Ammon's horn (tissue), 1 donor: ENCODE results near the gene ADCY1.

Source experiments
- DNase-seq: peaks from one replicate; pipeline ENCODE4 v3.0.0-alpha.2; 2016; ENCODE audit warnings: low spot score

The ADCY1 gene

DNA sequence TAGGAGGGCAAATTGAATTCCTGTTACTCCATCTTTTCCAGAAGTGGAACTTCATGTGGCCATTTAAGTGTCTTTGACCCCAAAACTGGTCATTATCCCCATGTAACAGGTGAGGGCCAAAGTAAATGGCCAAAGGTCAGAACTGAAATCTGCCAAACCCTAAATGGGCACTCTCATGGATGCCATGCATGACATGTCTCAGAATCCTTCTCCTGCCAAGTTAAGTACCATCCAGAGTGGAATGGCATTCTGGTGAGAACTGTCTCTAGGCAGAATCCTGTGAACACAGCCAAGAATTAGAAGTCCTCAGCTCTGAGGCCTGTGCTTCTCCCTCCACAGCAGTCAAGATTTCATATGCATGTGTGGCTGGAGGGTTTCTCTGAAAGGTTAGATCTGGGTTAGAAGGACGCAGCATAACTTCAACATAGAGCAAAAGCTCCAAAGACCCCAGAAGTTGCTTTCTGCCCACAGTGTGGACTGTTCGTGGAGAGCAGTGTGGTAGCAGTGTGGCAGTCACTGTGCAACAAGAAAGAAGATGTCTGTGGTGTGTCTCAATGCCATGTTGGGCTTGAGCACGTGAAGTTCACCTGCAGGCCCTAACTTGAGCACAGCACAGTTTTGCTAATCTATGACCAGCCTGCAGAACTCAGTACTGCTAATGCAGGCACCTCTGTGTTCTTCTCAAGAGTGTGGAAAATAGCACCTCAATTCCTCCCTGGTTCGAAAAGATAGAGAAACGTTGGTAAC lies 121.3 kb downstream of the ADCY1 start:
- DNase-seq: no peak

DNA sequence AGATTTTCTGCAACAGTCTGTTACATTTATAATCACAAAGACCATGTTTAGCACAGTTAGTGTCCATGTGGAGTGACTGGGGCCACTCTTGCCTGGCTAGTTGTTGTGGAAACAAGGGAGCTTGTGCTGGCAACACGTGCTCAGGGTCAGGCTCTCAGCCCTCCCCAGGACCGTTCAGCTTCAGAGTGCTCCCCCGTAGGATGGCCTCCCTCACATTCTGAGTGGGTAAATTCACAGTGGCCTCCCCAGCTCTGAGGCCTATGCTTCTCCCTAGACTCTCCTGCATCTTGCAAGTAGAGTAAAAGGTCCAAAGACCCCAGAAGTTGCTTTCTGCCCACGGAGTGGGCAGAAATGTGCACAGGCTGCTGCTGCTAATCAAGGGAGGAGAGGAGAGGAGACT lies 122.3 kb downstream of the ADCY1 start:
- DNase-seq: no peak

DNA sequence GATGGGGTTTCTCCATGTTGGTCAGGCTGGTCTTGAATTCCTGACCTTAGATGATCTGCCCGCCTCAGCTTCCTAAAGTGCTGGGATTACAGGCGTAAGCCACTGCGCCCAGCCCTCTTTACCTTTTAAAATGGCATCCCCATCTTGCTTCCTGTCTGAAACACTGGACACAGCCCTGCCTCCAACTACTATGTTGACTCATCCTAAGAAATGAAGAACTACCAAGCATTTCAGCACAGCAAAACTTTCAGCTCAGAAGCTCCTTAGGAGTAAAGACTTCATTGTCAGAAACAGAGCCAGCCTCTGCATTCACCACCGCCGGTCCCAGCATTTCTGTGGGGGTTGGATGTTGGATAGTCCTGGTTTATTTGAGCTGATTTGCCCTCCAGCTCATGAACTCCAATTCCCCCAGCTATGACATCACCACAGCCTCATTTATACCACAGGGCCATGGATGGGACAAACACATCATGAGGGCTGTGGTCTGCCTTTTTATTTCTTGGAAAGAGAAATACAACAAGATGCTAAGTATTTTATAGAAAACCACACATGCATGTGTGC lies 123.5 kb downstream of the ADCY1 start:
- no peak for DNase-seq

DNA sequence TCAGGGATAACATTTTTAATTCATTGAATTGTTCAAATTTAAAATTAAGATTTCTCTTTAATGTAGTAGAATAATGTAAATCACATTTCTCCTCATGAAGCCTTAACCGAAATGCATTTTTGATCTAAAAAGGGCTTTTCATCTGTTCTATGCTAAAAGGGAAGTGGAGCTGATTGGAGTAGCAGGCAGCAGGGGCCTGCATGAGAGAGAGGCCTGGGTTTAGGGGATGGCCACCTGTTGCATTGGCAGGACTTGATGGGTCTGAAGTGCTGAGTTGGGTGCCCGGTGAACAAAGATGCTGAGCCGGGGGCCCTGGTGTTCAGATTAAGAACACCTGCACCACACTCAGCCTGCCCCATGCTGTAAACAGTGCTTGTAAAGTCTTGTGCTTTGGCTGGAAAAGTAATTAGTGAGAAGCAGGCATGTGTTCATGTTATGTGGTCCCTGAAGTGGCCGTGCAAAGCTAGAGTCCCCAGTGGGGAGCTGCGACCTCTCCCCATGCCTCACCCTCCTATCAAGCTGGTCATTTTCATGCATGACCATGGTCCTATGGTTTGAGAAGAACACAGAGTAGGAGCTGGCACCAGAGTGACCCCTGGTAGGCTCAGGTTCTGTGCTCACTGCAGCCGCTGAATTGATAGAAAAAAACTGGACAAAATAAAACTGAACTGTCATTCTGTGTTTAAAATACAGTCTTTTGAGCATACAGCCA lies 124.3 kb downstream of the ADCY1 start:
- DNase-seq: no peak

DNA sequence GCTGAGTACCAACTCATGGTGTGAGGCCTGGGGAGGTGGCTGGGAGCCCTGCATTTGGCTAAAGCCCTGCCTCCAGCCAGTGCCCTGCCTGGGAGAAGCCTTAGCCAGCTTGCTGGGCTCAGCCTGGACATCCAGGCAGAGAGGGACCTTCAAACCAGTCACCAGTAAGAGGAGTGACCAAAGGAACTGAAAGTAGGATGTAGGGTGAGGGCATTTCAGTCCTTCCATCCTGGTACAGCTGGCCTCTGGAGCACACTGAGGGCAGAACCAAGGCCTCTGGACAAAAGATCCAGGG lies 124.8 kb downstream of the ADCY1 start:
- no peak for DNase-seq

DNA sequence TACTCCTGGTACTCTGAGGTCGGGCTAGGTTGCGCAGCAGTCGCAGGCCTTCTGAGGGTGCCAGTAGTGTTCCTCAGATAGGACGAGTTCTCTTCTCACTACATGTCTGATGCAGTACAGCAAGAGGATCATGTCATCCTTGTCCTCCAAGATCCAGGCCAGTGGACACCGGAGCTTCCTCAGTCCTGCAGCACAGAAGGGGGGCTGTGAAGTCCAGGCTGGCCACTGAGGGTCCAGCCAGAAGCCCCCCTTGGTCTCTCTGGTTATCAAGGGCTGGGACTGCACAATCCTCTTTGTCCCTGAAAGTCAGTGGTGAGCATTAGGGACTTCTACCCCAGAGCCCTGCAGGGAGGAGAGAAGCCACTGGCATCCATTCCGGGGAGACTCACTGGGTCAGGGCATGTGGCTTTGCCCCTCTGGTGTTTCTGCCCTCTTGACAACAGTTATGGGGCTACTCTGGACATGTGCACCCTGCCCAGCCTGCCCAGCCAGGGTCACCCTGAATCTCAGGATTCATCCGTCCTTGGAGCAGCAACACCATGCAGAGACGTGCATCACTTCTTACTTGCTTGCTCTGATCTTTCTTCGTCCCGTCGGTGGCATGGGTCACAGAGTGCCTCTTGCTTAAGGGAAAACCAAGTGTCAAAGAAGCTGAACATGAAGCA lies 125.7 kb downstream of the ADCY1 start:
- DNase-seq: no peak

DNA sequence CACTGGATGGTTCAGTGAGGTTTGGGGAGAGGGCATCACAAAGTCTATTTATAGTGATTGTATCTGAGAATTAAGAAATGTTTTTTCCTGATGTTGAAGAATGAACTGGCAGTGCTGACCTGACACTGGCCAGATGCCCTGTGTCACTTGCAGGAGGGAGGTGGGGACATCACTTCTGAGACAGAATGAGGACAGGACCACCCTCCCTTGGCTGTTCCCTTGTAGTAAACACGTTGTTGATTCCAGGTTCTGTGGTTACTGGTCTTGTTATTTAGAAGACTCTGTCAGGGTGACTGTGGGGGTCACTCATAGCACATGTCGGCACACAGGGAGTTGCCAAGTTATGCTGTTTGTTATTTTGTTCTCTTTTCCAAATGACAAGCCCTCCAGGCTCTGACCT lies 126.4 kb downstream of the ADCY1 start:
- DNase-seq: no peak

DNA sequence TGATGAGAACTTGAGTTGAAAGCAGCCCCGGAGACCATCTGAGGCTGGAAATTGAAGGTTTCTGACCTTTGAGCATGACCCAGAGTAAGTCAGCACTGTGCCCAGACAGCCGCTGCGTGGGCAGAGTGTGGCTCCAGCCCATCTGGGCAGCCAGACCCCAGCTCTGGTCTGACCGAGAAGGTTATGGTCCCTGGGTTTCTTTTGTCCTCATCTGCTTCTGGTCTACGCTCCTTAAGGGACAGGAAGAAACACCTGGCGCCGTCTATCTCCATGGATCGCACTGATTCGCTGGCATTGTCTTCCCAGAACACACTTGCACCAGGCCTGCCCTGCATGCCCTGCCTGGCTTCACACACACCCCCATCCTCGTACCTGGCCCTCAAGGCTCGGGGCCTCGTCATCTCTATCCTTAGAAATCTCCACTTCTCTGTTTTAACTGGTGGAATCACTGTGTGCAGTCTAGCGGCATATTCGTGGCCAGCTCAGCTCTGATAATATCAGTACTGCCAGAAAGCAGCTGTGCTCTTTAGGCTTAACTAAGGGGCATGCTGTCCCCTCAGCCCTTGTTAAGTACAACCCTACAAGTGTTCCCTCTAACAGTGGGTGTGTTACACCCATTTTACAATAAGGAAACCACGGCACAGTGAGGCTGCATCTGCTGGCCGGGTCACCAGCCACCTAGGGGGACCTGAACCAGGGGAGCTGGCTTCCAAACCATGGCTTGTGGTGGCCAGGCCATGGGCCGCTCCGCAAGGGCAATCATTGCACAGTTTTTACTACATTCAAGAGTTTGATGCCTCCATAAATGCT lies 127.7 kb downstream of the ADCY1 start:
- DNase-seq: no peak

DNA sequence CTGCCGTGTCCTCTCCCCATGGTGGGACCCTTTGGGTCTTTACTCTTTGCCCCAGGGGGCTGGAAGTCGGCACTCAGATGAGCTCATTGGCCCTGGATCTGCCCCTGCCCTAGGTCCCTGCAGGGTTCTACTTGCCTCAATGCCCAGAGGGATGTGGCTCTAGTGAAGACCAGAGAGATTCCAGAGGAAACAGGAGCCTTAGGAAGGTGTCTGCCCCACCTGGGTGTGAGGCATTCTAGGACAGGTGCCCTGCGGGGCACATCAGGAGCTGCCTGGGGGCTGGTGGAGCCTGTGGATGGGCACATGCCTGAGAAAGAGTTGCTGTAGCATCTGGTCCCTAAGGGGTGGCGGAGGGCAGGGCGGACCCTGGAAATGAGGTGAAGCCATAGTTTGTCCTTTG lies 128.6 kb downstream of the ADCY1 start:
- DNase-seq: no peak

DNA sequence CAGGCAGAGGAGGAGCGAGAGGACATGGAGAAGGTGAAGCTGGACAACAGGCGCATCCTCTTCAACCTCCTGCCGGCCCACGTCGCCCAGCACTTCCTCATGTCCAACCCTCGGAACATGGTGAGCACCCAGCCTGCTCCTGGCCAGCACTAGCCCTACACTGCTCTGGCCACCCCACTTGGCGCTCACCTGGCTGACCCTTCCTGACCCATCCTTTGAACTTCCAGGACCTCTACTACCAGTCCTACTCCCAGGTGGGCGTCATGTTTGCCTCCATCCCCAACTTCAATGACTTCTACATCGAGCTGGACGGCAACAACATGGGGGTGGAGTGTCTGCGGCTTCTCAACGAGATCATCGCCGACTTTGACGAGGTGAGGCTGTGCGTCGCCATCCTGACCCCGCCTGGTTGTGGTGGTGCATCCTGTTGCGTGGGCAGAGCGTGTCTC lies 129.2 kb downstream of the ADCY1 start:
- DNase-seq: no peak

DNA sequence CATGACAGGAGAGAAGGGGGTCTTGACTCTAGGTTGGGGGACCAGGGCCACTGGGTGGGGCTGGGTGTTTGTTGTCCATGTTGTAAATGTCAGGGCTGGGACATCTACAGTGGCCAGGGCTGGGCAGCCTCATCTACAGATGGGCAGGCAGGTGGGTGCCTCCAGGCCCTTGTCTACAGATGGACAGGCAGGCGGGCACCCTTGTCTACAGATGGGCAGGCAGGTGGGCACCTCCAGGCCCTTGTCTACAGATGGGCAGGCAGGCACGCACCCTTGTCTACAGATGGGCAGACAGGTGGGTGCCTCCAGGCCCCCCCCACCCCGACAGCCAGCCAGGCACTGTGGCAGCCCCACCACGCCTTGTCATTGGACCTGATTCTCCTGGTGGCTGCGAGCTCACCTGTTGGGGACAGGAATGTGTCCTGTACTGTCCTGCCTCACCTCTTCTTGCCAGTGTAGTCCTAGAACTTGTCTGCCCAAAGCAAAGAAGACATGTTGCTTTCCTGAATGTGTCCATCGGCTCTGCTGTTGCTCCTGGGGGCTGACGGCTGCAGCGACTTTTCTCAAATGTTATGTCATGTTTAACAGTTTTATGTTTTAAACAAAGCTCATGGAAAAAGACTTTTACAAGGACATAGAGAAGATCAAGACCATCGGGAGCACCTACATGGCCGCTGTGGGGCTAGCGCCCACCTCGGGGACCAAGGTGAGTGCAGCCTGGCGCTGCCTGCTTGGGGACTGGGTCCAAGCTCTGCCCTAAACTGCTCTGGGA lies 129.9 kb downstream of the ADCY1 start:
- DNase-seq: no peak

DNA sequence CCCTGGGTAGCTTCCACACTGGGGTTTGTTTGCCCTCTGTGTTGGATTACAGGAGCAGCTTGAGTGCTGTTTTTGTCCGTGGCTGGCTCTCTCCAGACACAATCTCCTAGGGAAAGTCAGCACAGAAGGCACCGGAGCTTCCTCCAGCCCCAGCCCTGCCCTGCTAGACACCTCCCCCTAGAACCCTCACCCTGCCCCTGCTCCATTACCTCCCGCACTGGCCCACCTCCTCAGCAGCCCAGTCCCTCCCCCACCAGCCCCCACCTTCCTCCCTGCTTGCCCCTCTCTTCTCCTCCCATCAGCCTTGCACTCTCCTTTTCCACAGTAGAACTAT lies 130.5 kb downstream of the ADCY1 start:
- DNase-seq: no peak

DNA sequence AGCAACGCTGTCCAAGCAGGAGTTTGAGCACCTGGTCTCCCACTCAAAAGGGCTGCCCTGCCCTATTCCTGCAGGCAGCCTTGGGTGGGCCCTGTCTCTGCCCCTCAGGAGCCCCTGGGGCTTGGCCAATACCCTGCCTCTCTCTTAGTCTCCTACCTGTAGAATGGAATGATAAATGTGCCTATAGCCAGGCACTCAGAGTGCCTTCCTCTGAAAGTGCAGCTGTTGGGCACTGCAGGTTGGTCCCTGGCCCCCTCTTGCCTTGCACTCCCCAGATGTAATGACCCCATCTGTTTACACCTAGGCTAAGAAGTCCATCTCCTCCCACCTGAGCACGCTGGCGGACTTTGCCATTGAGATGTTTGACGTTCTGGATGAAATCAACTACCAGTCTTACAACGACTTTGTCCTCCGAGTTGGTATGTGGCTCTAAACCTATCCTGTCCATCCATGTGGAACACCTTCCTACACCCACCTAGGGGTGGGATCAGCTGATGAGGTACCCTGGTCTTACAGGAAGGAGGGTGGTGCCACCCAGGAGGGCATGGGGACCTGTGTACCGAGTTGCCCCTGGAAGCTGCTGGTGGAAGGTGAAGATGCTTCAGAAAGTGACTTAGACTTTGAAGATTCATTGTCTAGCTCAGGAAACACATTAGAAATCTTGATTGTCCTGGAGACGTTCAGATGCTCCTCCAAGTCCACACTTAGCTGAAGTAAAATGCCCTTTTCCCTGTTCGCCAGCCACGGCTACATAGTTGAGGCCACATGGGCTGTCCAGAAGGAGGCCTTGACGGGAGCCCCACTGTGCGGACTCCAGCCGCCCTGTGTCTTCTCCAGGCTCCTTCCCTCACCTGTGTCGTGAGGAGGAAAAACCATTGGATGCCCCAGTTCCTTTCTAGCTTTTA lies 134.1 kb downstream of the ADCY1 start:
- DNase-seq: no peak

DNA sequence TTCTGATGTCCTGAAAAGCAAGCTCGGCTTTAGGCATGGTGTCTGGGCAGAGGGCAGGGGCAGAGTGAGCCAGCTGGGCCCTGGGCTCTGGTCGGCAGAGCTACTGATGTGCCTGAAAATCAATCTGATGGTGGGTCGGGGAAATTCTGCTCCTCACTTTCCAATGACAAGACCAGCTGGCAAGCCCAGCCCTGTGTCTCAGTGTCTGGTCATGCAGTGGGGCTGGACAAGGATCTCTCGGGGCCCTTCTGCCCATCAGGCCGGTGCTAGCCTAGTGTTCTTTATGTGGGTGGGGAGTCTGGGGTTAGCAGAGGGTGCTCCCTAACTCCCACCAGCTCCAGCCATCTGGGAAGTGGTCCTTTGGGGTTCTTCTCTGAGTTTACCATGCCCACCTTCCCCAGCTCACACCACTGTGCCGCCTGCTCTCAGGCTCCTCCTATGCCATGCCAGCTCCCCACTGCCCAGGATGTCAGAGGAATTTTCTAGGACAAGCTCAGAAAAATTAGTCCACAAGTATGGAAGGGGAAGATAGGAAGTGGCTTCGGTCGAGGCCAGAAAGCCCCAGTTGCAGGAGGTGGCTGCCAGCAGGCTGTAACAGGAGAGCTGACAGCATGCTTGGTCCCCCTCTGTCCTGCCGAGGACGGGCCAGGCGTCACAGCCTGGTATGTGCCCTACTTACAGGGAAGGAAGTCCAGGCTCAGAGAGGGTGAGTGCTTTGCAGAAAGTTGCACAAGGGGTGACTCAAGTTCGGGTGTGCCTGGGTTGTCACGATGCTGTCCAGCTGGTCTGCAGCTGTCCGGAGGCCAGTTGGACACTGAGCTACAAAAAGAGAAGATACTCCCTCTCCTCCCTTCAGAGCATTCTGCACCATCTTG lies 135.2 kb downstream of the ADCY1 start:
- no peak for DNase-seq

DNA sequence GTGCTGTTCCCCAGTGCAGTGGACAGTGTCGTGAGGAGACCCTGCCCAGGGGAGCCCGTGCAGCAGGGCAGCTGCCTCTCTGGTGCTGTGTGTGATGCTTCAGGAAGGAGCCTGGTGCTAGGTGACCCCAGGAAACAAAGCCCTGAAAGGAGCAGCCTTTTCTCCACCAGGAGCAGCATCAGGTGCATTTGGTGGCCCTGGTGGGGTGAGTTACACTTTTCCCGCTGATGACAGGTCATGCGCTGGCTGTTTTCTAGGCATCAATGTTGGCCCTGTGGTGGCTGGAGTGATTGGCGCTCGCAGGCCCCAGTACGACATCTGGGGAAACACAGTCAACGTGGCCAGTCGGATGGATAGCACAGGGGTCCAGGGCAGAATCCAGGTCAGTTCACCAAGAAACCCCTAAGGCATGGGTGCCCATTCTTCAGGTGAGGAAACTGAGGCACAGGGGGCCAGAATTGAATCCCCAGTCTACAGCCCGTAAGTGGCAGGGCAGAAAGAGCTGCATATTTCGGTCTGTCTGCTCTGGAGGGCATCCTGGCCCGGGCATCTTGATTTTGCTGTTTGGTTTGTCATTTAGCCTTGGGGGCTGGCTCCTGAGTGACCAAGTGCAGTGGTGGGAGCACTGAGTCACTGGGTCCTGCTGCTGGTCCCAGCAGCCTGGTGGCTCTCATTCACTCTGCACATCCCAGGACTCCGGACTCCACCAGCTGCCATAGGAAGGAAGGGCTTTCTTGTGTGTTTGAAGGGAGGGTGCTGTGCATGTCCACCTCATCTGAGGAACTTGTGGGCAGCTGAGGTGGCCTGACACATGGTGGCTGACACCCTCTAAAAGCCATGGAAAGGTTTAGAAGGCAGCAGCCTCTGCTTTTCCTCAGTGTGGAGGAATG lies 136.3 kb downstream of the ADCY1 start:
- no peak for DNase-seq

DNA sequence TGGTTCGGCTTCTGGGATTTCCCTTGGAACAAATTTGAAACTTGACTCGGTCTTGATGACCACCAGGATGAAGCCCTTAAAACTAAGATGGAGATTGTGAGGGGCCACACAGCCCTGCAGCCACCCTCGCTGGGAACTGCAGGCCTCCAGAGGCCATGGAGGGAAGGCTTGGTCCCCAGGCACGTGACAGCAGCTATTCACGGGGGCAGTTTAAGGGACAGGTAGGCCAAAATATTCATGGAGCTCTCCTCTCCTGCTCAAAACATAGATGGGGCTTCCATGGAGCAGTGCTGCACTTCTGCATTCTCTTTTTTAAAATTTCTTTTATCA lies 137.0 kb downstream of the ADCY1 start:
- DNase-seq: no peak

DNA sequence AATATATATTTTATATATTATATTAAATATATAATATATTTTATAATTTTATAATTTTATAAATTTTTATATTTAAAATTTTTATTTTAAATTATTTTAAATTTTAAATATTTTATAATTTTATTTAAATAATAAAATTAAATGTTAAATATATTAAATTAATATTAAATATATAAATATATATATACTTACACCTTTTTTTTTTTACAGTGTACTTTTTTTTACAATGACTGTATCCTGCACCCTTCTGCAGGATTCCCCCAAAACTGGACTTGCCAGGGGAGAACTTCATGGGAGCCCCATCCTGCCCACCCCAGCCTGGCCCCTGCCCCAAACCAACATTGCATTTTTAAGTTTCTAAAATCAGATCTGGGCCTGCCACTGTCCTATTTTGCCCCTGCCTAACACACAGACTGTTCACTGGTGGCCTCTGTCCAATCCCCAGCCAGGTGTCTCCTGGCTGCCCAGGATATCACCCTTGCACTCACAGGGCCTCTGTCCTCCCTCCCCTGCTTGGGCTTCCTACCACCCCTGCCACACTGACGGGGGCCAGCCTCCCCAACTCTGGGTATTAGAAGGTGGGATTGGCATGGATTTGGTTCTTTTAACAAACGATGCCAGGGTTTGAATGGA lies 138.0 kb downstream of the ADCY1 start:
- DNase-seq: no peak
